ENCODE results near the gene ERFE. TPM values are rescaled to one million over a fixed set of nuclear protein-coding genes. Genes with fewer than 3 reads are reported as not detected.

Gene ERFE
- total RNA-seq, 2 donors from 2014 or later = 0.33 to 1.5 TPM

GRCh38 chr2:238180554-238180953 is 21.8 kb downstream of the ERFE start:
- TF ChIP-seq, protein P1, sequence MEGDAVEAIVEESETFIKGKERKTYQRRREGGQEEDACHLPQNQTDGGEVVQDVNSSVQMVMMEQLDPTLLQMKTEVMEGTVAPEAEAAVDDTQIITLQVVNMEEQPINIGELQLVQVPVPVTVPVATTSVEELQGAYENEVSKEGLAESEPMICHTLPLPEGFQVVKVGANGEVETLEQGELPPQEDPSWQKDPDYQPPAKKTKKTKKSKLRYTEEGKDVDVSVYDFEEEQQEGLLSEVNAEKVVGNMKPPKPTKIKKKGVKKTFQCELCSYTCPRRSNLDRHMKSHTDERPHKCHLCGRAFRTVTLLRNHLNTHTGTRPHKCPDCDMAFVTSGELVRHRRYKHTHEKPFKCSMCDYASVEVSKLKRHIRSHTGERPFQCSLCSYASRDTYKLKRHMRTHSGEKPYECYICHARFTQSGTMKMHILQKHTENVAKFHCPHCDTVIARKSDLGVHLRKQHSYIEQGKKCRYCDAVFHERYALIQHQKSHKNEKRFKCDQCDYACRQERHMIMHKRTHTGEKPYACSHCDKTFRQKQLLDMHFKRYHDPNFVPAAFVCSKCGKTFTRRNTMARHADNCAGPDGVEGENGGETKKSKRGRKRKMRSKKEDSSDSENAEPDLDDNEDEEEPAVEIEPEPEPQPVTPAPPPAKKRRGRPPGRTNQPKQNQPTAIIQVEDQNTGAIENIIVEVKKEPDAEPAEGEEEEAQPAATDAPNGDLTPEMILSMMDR (IDR thresholded peaks at IDR 0.05) = no peak
- Histone ChIP-seq H3K27me3 (no peaks in the 10 kb centered on the region), H3K9me3 (no peaks in the 10 kb centered on the region), H3K36me3 (peaks cover 97% of the 10 kb centered on the region), H3K27ac (no peak overlapping the region), H3K4me1 (no peaks in the 10 kb centered on the region), H3K4me3 (no peak overlapping the region)
- no peak for DNase-seq (ENCODE audit: low spot score)

- H3K27ac ChIP-seq = no peak overlapping the region
- H3K36me3 ChIP-seq = peaks cover 98% of the 10 kb centered on the region
- H3K4me1 ChIP-seq = peaks cover 0 to 2% of the 10 kb centered on the region in 2 donors
- H3K27me3 ChIP-seq = no peaks in the 10 kb centered on the region
- no peak overlapping the region for H3K4me3 ChIP-seq
- TF ChIP-seq, protein P1 (IDR thresholded peaks at IDR 0.05) = no peak
- no peak for DNase-seq (ENCODE audit: low spot score)
- no peaks in the 10 kb centered on the region for H3K9me3 ChIP-seq
Observed at GRCh38 chr2:238182362-238182761, 23.6 kb downstream of the ERFE start.

- Histone ChIP-seq H3K27me3 (no peaks in the 10 kb centered on the region), H3K27ac (no peak overlapping the region), H3K4me1 (peaks cover 0 to 9% of the 10 kb centered on the region in 2 donors), H3K9me3 (no peaks in the 10 kb centered on the region), H3K36me3 (peaks cover 98% of the 10 kb centered on the region), H3K4me3 (no peak overlapping the region)
- DNase-seq (ENCODE audit: low spot score) = no peak
- TF ChIP-seq, protein P1 (IDR thresholded peaks at IDR 0.05) = no peak
Observed at GRCh38 chr2:238183821-238184220, 25.1 kb downstream of the ERFE start.

DNA sequence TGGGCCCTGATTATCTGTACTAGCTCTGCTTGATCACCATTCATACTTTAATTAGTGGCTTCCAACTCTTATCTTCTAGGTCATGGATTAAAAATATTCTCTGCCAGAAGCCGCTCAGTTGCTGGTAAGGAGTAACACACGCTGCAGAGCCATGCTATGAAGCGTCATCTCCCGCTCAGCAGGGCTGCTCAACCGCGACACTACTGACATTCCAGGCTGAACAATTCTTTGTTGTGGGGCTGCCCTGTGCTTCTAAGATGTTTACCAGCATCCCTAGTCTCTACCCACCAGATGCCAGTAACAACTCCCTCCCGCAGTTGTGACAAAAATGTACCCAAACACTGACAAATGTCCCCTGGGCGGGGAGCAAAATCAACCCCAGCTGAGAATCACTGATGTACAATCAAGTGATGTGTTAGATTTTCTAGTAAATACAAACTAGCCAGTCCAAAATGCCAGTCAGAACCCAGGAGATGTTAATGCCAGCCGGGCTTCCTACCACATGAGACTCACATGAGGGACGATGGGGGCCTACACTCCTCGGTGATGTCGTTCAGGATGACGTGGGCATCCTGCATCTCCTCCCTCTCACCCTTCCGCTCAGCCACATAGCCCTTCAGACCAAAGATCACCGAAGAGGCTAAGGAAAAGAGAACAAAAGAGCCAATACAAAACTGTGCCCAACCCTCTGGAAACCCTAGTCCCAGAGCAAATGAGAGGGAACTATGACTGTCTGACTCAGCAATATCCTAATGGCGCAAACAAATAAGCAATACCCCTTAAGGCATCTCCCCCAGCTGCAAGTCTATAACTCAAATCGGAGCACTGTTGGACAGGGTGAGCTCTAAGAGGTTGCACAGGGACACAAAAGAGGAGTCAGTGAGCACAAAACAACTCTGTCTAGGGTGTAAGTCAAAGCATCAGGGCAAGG is 29.1 kb downstream of the ERFE start:
- Histone ChIP-seq H3K9me3 (no peaks in the 10 kb centered on the region), H3K27me3 (no peaks in the 10 kb centered on the region), H3K4me3 (no peak overlapping the region), H3K4me1 (peaks cover 0 to 9% of the 10 kb centered on the region in 2 donors), H3K36me3 (peaks cover 93% of the 10 kb centered on the region), H3K27ac (no peak overlapping the region)
- TF ChIP-seq, protein P1 (IDR thresholded peaks at IDR 0.05) = no peak
- no peak for DNase-seq (ENCODE audit: low spot score)

- Histone ChIP-seq H3K36me3 (peaks cover 89% of the 10 kb centered on the region), H3K4me3 (no peak overlapping the region), H3K27ac (no peak overlapping the region), H3K9me3 (no peaks in the 10 kb centered on the region), H3K4me1 (peaks cover 0 to 9% of the 10 kb centered on the region in 2 donors), H3K27me3 (no peaks in the 10 kb centered on the region)
- TF ChIP-seq, protein P1 (IDR thresholded peaks at IDR 0.05) = no peak
- no peak for DNase-seq (ENCODE audit: low spot score)
Observed at GRCh38 chr2:238190445-238190844, 31.7 kb downstream of the ERFE start.

Data from right atrium auricular region (tissue), 2 donors.